SK-N-SH (cell line): ENCODE data around the gene ISL2. TPM values are rescaled to one million over a fixed set of nuclear protein-coding genes. Genes with fewer than 3 reads are reported as not detected.

Source experiments
- CTCF ChIA-PET: fragments of 300-600, 350-600 bp; formaldehyde crosslinking; extraction: SDS; loops from one replicate; lab custom pipeline; 2021; lab: Yijun Ruan, JAX
- POLR2A ChIA-PET: fragments of 350-600 bp; sonication (Branson Sonifier 250); formaldehyde crosslinking; extraction: SDS; loops from one replicate; lab custom pipeline; 2020; ENCODE audit warnings: antibody characterized with exemption, inconsistent platforms; lab: Yijun Ruan, JAX
- DNase-seq: peaks from one replicate; pipeline ENCODE4 v3.0.0; 2012
- H2AFZ ChIP-seq: fragments of 200-600 bp; sonication (generic); 2 replicates; pipeline ENCODE4 v1.8.1; 2016; ENCODE audit warnings: antibody characterized with exemption, mild to moderate bottlenecking, low read depth
- H3F3A ChIP-seq: fragments of 200-600 bp; sonication (generic); replicated peaks from 2 replicates; pipeline ENCODE3; 2016; ENCODE audit warnings: antibody characterized with exemption, mild to moderate bottlenecking; ENCODE audit not compliant: insufficient read depth
- H3K27ac ChIP-seq, 2 experiments: fragments of 200-500 bp in 1 of 2; fragments of 200-600 bp in 1 of 2; sonication (Bioruptor generic) in 1 of 2; sonication (generic), shearing (Covaris generic) in 1 of 2; 2 replicates each; pipeline versions ENCODE4 v1.5.1 to v1.6.1; 2014 to 2016; ENCODE audit warnings: low read depth in 2 of 2, inconsistent platforms in 1 of 2, low read length in 1 of 2, mild to moderate bottlenecking in 1 of 2, mixed read lengths in 1 of 2
- H3K27me3 ChIP-seq: fragments of 200-600 bp; sonication (generic), shearing (Covaris generic); 2 replicates; pipeline ENCODE4 v1.6.1; 2016; ENCODE audit warnings: mixed run types; ENCODE audit not compliant: insufficient read depth
- H3K36me3 ChIP-seq, 2 experiments: fragments of 200-500 bp in 1 of 2; fragments of 200-600 bp in 1 of 2; sonication (Bioruptor generic) in 1 of 2; sonication (generic) in 1 of 2; replicated peaks in 1 of 2; 2 replicates each; pipeline versions ENCODE3 to v1.5.1; 2014 to 2016; ENCODE audit warnings: low read length in 1 of 2, mild to moderate bottlenecking in 1 of 2; ENCODE audit not compliant: insufficient read depth in 2 of 2, control insufficient read depth in 1 of 2
- H3K4me1 ChIP-seq, 2 experiments: fragments of 200-500 bp in 1 of 2; fragments of 200-600 bp in 1 of 2; sonication (Bioruptor generic) in 1 of 2; sonication (generic), shearing (Covaris generic) in 1 of 2; 2 replicates each; pipeline versions ENCODE4 v1.5.1 to v1.6.1; 2014 to 2016; ENCODE audit warnings: low read depth in 1 of 2, low read length in 1 of 2, mixed run types in 1 of 2; ENCODE audit not compliant: insufficient read depth in 2 of 2, control insufficient read depth in 1 of 2
- H3K4me2 ChIP-seq: fragments of 200-600 bp; sonication (generic), shearing (Covaris generic); 2 replicates; pipeline ENCODE4 v1.6.1; 2017; ENCODE audit warnings: mixed run types
- H3K4me3 ChIP-seq, 2 experiments: fragments of 200-500 bp in 1 of 2; fragments of 200-600 bp in 1 of 2; sonication (Bioruptor generic) in 1 of 2; sonication (generic), shearing (Covaris generic) in 1 of 2; 2 replicates each; pipeline versions ENCODE4 v1.5.1 to v1.8.1; 2014 to 2016; ENCODE audit warnings: low read depth in 2 of 2, inconsistent platforms in 1 of 2, low read length in 1 of 2, mild to moderate bottlenecking in 1 of 2, mixed read lengths in 1 of 2, moderate library complexity in 1 of 2
- H3K79me2 ChIP-seq: fragments of 200-600 bp; sonication (generic); 2 replicates; pipeline ENCODE4 v1.8.1; 2017; ENCODE audit warnings: mild to moderate bottlenecking; ENCODE audit not compliant: insufficient read depth
- H3K9ac ChIP-seq: fragments of 200-600 bp; sonication (generic); 2 replicates; pipeline ENCODE4 v1.6.1; 2017; ENCODE audit warnings: mixed run types
- H3K9me2 ChIP-seq: fragments of 200-600 bp; sonication (generic); 2 replicates; pipeline ENCODE4 v1.6.1; 2017; ENCODE audit warnings: mixed run types
- H3K9me3 ChIP-seq: fragments of 200-600 bp; sonication (generic); 2 replicates; pipeline ENCODE4 v1.6.1; 2017; ENCODE audit warnings: mixed run types, mild to moderate bottlenecking, moderate library complexity
- H4K20me1 ChIP-seq: fragments of 200-600 bp; sonication (generic); 2 replicates; pipeline ENCODE4 v1.6.1; 2017; ENCODE audit warnings: mild to moderate bottlenecking, mixed run types; ENCODE audit not compliant: insufficient read depth
- CHD2 ChIP-seq: fragments of 150-350 bp; IDR thresholded peaks from 2 replicates; pipeline ENCODE4 v1.6.1; 2018; ENCODE audit warnings: low read length; ENCODE audit not compliant: partially characterized antibody
- EZH2phosphoT487 ChIP-seq: fragments of 200-600 bp; sonication (generic); IDR thresholded peaks from 2 replicates; pipeline ENCODE4 v1.6.1; 2017; ENCODE audit warnings: low read depth, mixed run types, mild to moderate bottlenecking, antibody characterized with exemption, moderate library complexity, borderline replicate concordance
- GATA2 ChIP-seq: sonication (generic); formaldehyde crosslinking; IDR thresholded peaks from 2 replicates; pipeline ENCODE4 v1.5.0; 2020; ENCODE audit warnings: mild to moderate bottlenecking, missing genetic modification reagents
- MEF2A ChIP-seq: IDR thresholded peaks from 2 replicates; pipeline ENCODE4 v1.4.0; 2012; ENCODE audit warnings: low read depth, borderline replicate concordance
- POLR2AphosphoS5 ChIP-seq: IDR thresholded peaks from 2 replicates; pipeline ENCODE4 v1.6.1; 2012; ENCODE audit warnings: low read depth, low read length
- RAD21 ChIP-seq: IDR thresholded peaks from 2 replicates; pipeline ENCODE4 v1.6.1; 2012; ENCODE audit warnings: mild to moderate bottlenecking, low read length
- RCOR1 ChIP-seq: fragments of 150-350 bp; IDR thresholded peaks from 2 replicates; pipeline ENCODE4 v1.6.1; 2017; ENCODE audit warnings: antibody characterized with exemption, low read length
- RFX5 ChIP-seq: IDR thresholded peaks from 2 replicates; pipeline ENCODE4 v1.6.1; 2012; ENCODE audit warnings: mild to moderate bottlenecking, improper control_type of control experiment, low read length
- TEAD4 ChIP-seq: IDR thresholded peaks from 2 replicates; pipeline ENCODE4 v1.4.0; 2012; ENCODE audit warnings: mild to moderate bottlenecking, borderline replicate concordance; ENCODE audit not compliant: insufficient read depth
- YY1 ChIP-seq: IDR thresholded peaks from 2 replicates; pipeline ENCODE4 v1.4.0; 2012; ENCODE audit warnings: low read depth, mild to moderate bottlenecking
- WGBS: methylation state at CpG from one replicate; pipeline ENCODE4 v1.1.6; 2017; ENCODE audit warnings: low lambda C conversion rate; 5-methylcytosine and 5-hydroxymethylcytosine counted together
- polyA plus RNA-seq, 3 experiments: library from polyadenylated mRNA; depleted of rRNA; stranded (reverse); fragments of >200 nt; gene quantifications; 2 replicates each; pipeline ENCODE4 v1.2.3, GENCODE V29; 2012
- TF ChIP-seq, protein P1 (sequence below): IDR thresholded peaks from 2 replicates; pipeline ENCODE4 v1.6.1; 2012; ENCODE audit warnings: mild to moderate bottlenecking, low read depth, low read length, moderate library complexity
- TF ChIP-seq, protein P2 (sequence below): IDR thresholded peaks from 2 replicates; pipeline ENCODE4 v1.4.0; 2012; ENCODE audit warnings: low read depth
- TF ChIP-seq, protein P3 (sequence below): fragments of 200-600 bp; sonication (generic); IDR thresholded peaks from 2 replicates; pipeline ENCODE4 v1.6.1; 2017; ENCODE audit warnings: antibody characterized with exemption, mild to moderate bottlenecking, moderate library complexity

The ISL2 gene
- polyA plus RNA-seq, 1 of the 3 experiments (the other 2 are of a cell fraction) = 6.0 TPM

DNA sequence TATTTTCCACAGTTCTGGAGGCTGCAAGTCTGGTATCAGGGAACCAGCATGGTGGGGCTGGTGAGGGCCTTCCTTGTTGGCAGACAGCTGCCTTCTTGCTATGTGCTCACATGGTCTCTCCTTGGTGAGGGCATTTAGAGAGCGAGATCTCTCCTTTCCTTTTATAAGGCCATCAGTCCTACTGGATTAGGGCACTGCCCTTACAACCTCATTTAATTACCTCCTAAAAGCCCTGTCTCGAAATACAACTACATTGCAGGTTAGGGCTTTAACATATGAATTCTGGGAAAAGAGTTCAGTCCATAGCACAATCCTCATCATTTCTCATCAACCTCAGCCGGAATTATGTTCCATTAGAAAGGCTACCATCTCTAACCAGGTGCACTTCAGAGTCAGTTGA, 21.9 kb downstream of the ISL2 start:
- no peaks in the 10 kb centered on the region for H3K27me3 ChIP-seq
- no peaks in the 10 kb centered on the region for H3K36me3 ChIP-seq
- 88% methylated on average over 2 of the region's 3 CpGs for WGBS
- DNase-seq = no peak
- ChIA-PET CTCF (no interaction called here), POLR2A (no interaction called here)
- no peaks in the 10 kb centered on the region for H3K4me1 ChIP-seq
- no peak overlapping the region for H3K27ac ChIP-seq
- H3K4me3 ChIP-seq = no peak overlapping the region
- TF ChIP-seq POLR2AphosphoS5 = no peak
- TF ChIP-seq EZH2phosphoT487 = no peak
- no peak for TF ChIP-seq RFX5
- TF ChIP-seq MEF2A = no peak
- TF ChIP-seq GATA2 = no peak
- TF ChIP-seq CHD2 = no peak
- TF ChIP-seq, protein P1, sequence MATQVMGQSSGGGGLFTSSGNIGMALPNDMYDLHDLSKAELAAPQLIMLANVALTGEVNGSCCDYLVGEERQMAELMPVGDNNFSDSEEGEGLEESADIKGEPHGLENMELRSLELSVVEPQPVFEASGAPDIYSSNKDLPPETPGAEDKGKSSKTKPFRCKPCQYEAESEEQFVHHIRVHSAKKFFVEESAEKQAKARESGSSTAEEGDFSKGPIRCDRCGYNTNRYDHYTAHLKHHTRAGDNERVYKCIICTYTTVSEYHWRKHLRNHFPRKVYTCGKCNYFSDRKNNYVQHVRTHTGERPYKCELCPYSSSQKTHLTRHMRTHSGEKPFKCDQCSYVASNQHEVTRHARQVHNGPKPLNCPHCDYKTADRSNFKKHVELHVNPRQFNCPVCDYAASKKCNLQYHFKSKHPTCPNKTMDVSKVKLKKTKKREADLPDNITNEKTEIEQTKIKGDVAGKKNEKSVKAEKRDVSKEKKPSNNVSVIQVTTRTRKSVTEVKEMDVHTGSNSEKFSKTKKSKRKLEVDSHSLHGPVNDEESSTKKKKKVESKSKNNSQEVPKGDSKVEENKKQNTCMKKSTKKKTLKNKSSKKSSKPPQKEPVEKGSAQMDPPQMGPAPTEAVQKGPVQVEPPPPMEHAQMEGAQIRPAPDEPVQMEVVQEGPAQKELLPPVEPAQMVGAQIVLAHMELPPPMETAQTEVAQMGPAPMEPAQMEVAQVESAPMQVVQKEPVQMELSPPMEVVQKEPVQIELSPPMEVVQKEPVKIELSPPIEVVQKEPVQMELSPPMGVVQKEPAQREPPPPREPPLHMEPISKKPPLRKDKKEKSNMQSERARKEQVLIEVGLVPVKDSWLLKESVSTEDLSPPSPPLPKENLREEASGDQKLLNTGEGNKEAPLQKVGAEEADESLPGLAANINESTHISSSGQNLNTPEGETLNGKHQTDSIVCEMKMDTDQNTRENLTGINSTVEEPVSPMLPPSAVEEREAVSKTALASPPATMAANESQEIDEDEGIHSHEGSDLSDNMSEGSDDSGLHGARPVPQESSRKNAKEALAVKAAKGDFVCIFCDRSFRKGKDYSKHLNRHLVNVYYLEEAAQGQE = no peak
- TF ChIP-seq RAD21 = no peak
- TF ChIP-seq TEAD4 = no peak
- TF ChIP-seq, all 33 proteins: peak for 0
- Histone ChIP-seq H3K9me2 (no peaks in the 10 kb centered on the region), H4K20me1 (no peaks in the 10 kb centered on the region), H3K4me2 (no peak overlapping the region), H3K9ac (no peak overlapping the region), H3F3A (no peaks in the 10 kb centered on the region), H2AFZ (no peak overlapping the region), H3K79me2 (no peaks in the 10 kb centered on the region), H3K9me3 (no peaks in the 10 kb centered on the region)

DNA sequence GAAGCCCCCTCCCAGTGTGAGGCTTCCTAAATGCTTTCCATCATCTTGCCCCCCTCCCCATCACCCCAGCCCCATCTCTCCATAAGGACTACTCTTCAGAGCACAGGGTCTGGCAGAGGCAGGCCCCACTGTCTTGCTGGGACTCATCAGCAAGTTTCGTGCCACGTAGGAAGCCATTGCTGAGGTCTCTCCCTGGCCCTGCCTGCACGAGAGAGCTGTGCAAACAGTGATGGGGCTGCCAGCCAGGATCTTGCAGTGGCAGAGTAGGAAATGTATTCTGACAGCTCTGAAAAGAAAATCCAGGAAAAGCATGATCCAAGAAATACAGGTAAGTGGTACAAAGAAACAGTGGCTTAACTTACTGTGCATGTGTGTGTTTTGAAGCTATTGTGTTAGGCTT, 22.6 kb downstream of the ISL2 start:
- Histone ChIP-seq H3K9ac (no peak overlapping the region), H3K4me3 (no peak overlapping the region), H3K27me3 (no peaks in the 10 kb centered on the region), H4K20me1 (no peaks in the 10 kb centered on the region), H3K4me2 (no peak overlapping the region), H3K9me2 (no peaks in the 10 kb centered on the region), H3K27ac (no peak overlapping the region), H3F3A (no peaks in the 10 kb centered on the region), H3K9me3 (no peaks in the 10 kb centered on the region), H3K36me3 (no peaks in the 10 kb centered on the region), H2AFZ (no peak overlapping the region), H3K4me1 (no peaks in the 10 kb centered on the region), H3K79me2 (no peaks in the 10 kb centered on the region)
- CTCF ChIA-PET = interaction anchor here (1.1 kb wide), 1 partner anchor 342 kb away, joined by 3 read pairs; no protein-coding TSS in a partner anchor
- WGBS = 89% methylated on average over 3 of the region's 3 CpGs
- POLR2A ChIA-PET = no interaction called here
- no peak for DNase-seq
- TF ChIP-seq, protein P2, sequence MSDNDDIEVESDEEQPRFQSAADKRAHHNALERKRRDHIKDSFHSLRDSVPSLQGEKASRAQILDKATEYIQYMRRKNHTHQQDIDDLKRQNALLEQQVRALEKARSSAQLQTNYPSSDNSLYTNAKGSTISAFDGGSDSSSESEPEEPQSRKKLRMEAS = no peak
- TF ChIP-seq, protein P3, sequence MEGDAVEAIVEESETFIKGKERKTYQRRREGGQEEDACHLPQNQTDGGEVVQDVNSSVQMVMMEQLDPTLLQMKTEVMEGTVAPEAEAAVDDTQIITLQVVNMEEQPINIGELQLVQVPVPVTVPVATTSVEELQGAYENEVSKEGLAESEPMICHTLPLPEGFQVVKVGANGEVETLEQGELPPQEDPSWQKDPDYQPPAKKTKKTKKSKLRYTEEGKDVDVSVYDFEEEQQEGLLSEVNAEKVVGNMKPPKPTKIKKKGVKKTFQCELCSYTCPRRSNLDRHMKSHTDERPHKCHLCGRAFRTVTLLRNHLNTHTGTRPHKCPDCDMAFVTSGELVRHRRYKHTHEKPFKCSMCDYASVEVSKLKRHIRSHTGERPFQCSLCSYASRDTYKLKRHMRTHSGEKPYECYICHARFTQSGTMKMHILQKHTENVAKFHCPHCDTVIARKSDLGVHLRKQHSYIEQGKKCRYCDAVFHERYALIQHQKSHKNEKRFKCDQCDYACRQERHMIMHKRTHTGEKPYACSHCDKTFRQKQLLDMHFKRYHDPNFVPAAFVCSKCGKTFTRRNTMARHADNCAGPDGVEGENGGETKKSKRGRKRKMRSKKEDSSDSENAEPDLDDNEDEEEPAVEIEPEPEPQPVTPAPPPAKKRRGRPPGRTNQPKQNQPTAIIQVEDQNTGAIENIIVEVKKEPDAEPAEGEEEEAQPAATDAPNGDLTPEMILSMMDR = no peak
- no peak for TF ChIP-seq RAD21
- TF ChIP-seq, protein P1 = no peak
- TF ChIP-seq GATA2 = no peak
- TF ChIP-seq YY1 = no peak
- TF ChIP-seq RCOR1 = no peak
